RWPE1 (cell line): ENCODE data around the gene KRT38.

Experiments used
- CTCF ChIA-PET: fragments of 350-600 bp; sonication (Branson Sonifier 250); formaldehyde crosslinking; extraction: SDS; loops from one replicate; lab custom pipeline; 2021; lab: Yijun Ruan, JAX
- POLR2A ChIA-PET: fragments of 400-600 bp; formaldehyde crosslinking; extraction: SDS; loops from one replicate; lab custom pipeline; 2020; ENCODE audit warnings: antibody characterized with exemption; ENCODE audit not compliant: low non-redundant PET; lab: Yijun Ruan, JAX
- DNase-seq: peaks from one replicate; pipeline ENCODE4 v3.0.0; 2012; ENCODE audit warnings: low spot score
- H3K27ac ChIP-seq: fragments of 450-650 bp; 2 replicates; pipeline ENCODE4 v1.5.1; 2017
- TF ChIP-seq, protein P1 (sequence below): fragments of 450-650 bp; conservative IDR thresholded peaks from 2 replicates; pipeline ENCODE4 v1.5.1; 2017; ENCODE audit warnings: low read depth, mild to moderate bottlenecking

KRT38 gene

DNA sequence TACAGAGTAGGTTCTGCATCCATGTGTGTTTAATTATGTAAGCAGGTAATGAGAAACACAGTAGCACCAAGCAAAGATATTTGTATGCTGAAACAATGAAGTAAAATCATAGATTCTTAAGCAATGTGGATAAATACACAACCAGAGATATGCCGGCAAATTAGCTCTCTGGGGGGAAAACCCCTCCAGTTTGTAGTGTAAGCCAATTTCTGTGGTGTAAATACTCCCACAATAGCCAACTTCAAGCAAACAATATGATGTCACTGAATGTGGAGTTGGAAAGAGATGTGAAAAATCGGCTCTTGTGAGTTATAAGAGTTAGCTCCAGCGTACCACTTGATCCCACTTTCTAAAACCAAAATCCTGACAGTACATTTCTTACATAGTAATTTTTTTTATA, 3.9 kb upstream of the KRT38 start:
- TF ChIP-seq, protein P1, sequence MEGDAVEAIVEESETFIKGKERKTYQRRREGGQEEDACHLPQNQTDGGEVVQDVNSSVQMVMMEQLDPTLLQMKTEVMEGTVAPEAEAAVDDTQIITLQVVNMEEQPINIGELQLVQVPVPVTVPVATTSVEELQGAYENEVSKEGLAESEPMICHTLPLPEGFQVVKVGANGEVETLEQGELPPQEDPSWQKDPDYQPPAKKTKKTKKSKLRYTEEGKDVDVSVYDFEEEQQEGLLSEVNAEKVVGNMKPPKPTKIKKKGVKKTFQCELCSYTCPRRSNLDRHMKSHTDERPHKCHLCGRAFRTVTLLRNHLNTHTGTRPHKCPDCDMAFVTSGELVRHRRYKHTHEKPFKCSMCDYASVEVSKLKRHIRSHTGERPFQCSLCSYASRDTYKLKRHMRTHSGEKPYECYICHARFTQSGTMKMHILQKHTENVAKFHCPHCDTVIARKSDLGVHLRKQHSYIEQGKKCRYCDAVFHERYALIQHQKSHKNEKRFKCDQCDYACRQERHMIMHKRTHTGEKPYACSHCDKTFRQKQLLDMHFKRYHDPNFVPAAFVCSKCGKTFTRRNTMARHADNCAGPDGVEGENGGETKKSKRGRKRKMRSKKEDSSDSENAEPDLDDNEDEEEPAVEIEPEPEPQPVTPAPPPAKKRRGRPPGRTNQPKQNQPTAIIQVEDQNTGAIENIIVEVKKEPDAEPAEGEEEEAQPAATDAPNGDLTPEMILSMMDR = no peak
- CTCF ChIA-PET = no interaction called here
- no peak for DNase-seq
- POLR2A ChIA-PET = no interaction called here
- no peak overlapping the region for H3K27ac ChIP-seq

DNA sequence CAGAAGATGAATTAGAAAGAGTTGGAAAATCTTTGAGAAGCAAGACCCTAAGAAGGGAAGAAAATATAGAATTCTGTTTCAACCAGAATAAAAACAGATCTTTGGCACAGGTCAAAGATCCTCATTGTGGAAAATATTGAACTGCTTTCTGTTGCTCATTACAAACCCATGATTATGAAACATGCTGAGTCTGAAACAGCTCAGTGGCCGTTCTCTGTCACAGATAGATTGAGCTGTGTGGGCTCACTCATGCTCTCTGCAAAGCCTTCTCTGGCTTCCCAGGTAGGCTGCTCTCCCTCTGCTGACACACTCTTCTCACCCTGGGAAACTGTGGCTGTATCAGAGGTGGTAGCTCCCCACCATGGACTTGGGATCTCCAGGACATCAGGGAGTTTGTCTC, 3.4 kb upstream of the KRT38 start:
- no peak overlapping the region for H3K27ac ChIP-seq
- POLR2A ChIA-PET = no interaction called here
- TF ChIP-seq, protein P1 = no peak
- DNase-seq = no peak
- CTCF ChIA-PET = no interaction called here

GRCh38 chr17:41442739-41443138, 2.0 kb upstream of the KRT38 start:
- TF ChIP-seq, protein P1 = no peak
- ChIA-PET POLR2A (no interaction called here), CTCF (no interaction called here)
- H3K27ac ChIP-seq = no peak overlapping the region
- DNase-seq = no peak

DNA sequence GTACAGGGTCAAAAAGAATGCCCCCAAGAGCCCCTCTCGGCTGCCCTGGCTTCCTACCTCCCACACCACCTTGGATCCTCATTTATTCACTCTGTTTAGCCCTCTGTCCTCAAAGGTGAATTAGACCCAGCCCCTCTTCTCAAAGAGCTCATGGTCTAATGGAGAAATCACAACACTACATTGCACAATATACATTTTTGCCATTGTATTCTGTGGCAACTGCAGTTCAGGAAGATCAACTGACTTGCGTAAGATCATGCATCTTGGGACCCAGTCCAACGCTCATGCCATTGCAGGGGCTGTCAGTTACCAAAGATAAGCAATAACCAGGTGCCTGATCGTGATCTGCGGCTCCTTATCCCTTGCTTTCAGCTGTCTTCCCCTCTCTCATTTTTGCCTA, 1.4 kb downstream of the KRT38 start:
- CTCF ChIA-PET = interaction anchor here (0.6 kb wide), 1 partner anchor 1685 kb away, joined by 3 read pairs; no protein-coding TSS in a partner anchor
- no peak overlapping the region for H3K27ac ChIP-seq
- POLR2A ChIA-PET = no interaction called here
- TF ChIP-seq, protein P1 = no peak
- no peak for DNase-seq

- no peak for DNase-seq
- no peak overlapping the region for H3K27ac ChIP-seq
- POLR2A ChIA-PET = no interaction called here
- CTCF ChIA-PET = no interaction called here
- TF ChIP-seq, protein P1 = no peak
Observed at GRCh38 chr17:41437769-41438168, 3.0 kb downstream of the KRT38 start.

- TF ChIP-seq, protein P1 = no peak
- H3K27ac ChIP-seq = no peak overlapping the region
- POLR2A ChIA-PET = no interaction called here
- DNase-seq = no peak
- CTCF ChIA-PET = no interaction called here
Observed at GRCh38 chr17:41437254-41437653, 3.5 kb downstream of the KRT38 start.
